Measurements from ENCODE around the gene PTPN13.

The PTPN13 gene

GRCh38 chr4:86857341-86858052 lies 263.4 kb downstream of the PTPN13 start:
- no peak for DNase-seq (ENCODE audit: low spot score)

Measured in ecto neural progenitor cell (in vitro differentiated cells).